Dedifferentiated amniotic fluid mesenchymal stem cell (primary cell): ENCODE measurements around the gene TNNT1.
"Not testable (repeated sequence)": the region's sequence is repeated elsewhere in the genome, so short reads cannot be mapped to it uniquely, and the experiment has no call there.

ENCODE experiments used
- DNase-seq: peaks from one replicate; pipeline ENCODE4 v3.0.0-alpha.2; 2016; ENCODE audit errors: extremely low spot score

The TNNT1 gene

DNA sequence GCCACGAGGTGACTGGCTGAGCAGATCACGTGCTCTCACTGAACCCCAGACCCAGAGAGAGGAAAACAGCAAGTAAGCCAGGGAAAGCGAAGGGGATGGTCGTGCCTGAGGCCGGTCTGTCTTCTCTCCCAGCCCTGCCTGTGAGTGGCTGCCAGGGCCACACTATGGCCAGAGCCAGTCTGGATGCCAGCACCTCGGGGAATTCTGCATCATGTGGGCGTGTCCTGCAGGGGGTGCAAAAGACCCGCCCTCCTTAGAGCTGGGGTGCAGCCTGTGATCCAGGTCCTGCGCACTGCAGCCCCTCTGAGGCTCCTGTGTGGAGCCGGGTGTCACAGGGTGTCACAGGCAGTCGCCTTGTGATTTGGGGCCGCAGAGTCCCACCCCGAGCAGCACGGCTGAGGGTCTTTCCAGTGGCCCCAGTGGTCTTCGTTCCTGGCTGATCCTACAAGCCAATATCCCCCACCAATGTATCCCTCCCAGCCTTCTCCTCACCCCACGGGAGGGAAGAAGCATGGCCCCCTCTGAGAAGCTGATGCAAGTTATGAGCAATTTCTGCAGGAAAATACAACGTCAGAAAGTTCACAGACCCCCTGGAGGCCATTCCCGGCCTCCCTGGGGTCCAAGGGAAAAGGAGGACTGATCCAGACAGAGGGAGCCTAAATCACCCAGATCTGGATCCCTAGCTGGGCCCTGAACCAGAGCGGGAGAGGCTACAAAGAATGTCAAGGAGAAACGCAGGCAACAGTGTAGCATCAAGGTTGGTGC, 39.3 kb downstream of the TNNT1 start:
- no peak for DNase-seq

DNA sequence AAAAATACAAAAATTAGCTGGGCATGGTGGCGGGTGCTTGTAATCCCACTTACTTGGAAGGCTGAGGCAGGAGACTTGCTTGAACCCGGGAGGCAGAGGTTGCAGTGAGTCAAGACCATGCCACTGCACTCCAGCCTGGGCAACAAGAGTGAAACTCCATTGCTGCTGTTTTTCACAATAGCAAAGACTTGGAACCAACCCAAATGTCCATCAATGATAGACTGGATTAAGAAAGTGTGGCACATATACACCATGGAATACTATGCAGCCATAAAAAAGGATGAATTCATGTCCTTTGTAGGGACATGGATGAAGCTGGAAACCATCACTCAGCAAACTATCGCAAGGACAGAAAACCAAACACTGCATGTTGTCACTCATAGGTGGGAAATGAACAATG, 41.8 kb downstream of the TNNT1 start:
- not testable (repeated sequence) for DNase-seq

DNA sequence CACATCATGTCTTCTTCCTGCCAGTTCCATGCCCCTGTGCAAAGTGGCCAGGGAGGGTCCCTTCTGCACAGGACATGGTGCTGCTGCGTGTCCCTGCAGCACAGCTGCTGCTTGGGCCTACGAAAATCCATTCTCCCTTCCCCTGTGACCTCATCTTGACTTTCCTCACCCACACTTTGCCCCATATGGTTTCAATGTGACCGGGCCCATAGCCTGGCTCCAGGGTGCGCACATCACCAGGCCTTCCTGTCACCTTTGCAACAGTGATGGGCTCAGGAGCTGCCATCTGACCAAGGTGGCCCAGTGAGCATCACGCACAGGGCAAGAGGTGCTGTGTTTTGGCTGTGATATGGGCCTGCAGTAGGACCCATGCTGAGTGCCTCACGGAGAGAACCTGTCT, 42.4 kb downstream of the TNNT1 start:
- no peak for DNase-seq

DNA sequence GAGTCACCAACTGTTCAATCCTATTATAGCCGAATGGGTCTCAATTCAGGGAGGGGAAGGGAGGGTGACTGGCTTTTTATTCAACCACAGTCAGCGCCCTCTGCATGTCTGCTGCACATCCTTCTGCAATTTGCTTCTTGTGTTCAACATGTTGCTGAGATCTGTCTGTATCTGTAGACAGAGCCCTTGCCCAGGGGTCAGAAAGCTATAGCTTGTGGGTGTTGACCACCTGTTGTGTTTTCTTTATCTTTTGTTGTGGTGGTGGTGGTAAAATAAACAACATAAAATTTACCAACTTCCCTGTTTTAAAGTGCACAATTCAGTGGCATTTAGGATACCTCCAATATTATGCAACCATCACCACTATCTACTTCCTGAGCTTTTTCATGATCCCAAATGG, 43.8 kb downstream of the TNNT1 start:
- no peak for DNase-seq

DNA sequence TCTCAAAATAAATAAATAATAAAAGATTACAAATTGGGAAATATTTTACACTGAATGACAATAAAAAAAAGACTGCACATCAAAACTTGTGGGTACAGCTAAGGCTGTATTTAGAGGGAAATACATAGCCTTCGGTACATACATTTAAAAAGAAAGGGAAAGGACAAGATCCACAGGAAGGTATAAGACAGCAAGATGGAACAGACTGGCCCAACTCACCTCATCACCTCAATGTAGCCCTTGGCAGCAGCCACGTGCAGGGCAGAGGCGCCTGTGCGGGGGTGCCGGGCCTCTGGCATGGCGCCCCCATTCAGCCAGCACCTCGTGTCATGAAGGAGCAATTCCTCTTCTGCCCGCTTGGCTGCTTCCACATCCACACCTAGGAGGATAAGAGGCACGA, 45.8 kb downstream of the TNNT1 start:
- DNase-seq = no peak

DNA sequence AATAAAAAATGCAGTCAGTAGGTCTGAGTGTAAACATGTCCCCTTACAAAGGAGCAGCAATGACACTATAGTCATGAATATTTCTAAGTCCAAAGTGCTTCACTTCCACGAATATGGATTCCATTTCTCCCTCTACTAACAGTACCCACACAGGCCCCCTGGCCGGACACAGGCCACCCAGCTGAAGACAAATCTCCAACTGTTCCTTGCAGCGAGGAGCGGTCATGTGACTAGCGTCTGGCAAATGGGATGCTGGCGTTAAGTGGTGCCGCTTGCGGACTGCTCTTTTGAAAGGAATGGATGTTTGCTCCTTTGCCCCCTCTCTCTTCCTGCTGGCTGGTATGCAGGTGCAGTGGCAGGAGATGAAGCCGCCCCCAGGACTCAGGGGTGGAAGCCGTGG, 47.7 kb downstream of the TNNT1 start:
- no peak for DNase-seq

DNA sequence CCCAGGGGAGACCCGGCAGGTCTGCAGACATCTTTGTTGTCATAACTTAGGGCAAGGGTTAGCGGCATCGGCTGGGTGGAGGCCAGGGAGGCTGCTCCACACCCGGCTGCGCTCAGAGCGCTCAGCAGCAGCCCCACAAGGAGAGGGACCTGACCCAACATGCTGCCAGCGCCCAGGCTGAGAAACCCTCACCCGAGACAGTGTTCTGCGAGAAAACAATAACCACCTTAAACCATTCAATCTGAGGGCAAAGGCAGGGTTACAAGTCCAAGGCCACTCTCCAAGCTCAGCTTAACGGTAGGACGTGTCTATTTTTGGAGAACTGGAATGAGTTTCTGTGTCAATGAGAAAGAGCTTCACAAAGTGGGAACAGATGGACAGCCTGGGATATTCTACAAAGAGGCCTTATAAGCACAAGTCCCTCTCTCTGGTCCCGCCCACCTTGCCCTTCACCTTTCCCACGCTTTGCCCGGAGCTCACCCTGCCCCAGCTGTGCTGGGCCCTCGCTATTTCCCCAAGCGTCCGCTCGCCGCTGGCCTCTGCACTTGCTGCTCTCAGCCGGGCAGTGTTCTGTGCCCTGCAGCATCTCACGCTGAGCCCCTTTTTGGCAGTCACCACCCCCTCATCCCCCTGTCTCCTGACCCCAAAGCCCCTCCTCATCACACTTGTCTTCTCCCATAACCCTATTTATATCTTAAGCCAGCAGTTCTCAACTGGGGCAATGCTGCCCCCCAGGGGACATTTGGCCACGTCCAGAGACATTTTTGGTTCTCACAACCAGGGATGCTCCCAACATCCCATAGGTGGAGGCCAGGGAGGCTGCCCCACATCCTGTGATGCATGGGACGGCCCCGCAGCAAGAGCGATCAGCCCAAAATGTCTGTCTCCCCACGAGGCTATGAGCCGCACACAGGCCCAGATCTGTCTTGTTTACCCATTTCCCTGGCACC, 49.2 kb downstream of the TNNT1 start:
- DNase-seq = no peak

DNA sequence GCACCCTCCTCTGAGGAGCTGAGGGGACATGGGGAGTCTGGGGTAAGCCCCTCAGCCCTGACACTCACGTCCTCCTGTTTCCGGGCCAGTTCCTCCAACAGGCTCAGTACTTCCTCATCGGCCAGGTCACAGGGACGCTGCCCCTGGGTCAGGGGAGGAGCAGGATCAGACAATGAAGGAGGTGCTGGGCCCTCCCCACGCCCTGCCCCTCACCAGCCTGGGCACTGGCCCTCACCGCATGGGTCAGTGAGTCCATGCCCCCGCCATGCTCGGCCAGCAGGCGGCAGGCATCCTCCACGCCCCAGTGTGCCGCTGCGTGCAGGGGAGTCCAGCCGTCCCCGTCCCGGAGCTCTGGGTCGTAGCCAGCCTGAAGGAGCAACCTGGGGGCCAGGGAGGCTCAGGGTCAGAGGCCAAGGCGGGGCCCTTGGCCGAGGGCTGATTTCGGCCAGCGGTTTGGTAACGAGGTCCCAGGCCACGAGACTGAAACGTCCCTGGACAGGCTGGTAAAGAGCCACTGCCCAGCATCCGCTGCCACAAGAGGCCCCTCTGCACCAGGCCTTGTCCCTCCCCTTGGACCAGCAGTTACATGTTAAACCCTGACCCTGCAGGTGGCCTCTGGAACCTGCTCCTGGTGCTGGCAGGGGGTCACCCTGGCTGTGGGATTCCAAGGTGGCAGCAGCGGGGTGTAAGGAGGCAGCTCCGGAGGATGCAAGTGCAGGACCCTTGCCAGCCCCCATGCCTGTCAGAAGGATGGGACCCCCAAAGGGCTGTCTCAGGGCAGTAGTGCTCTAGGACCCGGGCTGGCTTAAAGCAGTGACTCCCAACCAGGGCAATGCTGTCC, 50.1 kb downstream of the TNNT1 start:
- no peak for DNase-seq

DNA sequence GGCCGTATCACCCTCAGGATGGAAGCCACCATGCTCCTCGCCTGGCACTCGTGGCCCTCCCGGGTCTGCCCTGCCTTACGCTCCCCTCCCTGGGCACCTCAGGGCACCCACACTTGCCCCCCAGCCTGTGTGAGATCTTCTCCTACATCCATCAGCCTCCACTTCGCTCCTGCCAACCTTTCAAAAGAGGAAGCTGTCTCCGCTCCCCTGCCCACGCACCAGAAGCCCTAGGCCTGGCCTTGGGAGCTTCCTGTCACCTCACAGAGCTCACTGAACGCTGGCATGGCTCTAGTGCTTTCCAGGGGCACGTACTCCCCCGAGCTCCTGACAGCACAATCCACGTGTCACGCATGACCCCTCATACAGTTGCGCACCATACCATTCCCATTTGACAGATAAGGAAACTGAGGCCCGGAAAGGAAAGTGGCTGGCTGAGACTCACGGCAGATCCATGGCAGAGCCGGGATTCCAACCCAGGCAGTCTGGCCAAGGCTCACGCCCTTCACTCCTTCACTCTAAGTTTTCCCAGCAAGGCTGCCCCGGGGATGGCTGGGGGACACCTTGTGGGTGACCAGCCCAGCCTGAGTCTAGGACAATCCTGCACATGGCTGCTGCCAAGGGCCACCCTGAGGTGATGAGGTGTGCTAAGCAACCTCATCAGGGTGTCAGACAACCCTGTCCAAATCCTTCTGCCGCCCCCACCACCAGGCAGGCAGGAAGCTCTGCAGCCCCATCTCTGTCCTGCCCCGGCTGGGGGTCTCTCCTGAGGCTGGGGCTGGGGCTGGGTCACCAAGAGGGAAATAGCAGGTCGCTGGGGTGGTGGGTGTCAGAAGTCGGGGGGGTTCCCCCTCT, 50.9 kb downstream of the TNNT1 start:
- no peak for DNase-seq

DNA sequence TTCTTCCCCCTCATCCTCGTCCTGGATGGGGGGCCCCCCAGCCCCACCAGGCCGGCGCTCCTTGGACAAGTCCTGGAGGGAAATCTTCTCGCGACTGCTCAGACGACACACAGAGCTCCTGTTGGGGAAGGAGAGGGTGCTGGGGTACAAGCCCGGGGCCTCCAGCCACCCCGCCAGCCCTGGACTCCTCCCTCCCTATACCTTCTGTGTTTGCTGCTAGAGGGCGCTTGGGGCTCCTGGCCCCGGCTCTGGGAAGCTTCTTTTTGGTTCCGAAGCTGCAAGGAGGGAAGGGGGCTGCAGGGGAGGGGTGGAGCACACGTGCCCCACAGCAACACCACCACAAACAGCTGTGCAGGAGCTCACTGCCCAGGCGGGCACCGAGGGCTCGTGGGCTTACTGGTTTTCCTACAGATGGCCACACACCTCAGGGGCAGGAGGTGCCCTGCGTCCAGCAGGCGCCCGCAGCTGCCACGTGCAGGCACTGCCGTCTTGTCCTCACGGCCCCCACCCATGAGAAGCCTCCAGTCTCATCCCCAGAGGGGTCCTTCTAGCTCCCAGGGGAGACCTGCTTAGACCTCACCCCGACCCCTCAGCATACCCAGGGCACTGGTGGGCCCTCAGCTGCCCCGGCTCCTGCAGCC, 52.8 kb downstream of the TNNT1 start:
- no peak for DNase-seq

DNA sequence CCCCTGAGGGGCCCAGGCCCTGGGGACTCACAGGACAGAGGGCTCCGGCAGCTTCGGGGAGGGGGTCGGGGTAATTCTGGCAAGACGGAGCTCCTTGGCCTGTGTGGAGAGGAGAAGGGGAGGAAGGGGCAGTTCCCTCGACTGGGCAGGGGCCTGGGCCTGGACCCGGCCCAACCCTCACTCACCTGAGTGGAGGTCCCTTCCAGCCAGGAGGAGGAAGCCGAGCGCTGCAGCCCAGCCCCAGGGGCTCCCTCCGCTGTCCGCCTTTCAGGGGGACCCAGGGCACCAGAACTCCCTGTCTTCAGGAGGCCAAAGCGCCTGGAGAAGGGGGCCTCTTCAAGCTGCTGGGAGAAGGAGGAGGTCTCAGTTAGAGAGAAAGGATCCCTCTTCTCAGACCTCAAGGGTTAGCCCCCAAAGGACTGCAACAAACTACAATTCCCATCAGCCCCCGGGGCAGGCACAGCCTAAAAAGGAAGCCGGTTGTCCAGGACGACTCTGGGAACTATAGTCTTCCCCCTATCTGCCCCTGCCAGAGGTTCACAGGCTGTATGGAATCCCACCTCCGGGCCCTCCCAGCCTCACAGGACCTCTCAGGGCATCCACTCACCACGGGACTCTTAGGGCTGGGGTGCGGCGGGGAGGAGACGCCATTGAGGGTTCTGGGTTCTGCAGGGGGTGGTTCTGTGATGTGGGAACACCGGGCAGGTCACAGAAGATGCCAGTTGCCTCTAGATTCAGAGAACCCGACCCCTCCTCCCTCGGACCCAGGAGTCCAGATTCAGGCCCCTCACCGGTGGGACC, 53.5 kb downstream of the TNNT1 start:
- DNase-seq = no peak

DNA sequence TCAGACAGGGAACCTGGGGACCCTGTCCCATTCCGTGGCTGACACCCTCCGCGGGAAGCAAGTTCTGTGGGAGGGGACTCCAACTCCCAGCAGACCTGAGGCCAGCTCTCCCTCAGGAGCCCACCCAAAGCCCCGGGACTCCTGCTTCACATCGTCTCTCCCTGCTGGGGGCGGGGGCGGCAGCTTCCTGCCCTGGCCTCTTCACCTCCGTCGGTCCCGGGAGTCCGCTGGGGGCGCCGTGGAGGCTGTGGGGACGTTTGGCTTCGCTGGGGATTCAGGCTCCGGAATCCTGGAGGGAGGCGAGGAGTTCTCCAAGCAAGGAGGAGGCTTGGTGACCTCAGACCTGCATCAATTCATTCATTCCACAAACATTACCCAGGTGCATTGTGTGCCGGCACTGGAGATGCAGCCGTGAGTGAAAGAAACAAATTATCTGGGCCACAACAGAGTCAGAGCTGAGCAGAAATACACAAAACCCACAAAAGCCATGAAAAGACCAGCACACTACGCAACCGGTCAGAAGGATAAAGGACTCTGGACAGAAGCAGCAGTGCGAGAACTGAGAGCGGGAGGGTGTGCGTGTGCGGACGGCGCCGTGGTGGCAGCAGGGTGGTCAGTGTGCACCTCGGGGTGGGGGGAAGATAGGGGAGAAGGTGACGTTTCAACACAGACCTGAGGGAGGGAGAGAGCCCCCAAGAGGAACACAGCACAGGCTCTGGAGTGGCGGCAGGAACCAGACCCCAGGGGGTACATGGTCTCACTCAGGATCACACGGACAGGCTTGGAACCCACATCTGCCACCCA, 54.3 kb downstream of the TNNT1 start:
- no peak for DNase-seq

DNA sequence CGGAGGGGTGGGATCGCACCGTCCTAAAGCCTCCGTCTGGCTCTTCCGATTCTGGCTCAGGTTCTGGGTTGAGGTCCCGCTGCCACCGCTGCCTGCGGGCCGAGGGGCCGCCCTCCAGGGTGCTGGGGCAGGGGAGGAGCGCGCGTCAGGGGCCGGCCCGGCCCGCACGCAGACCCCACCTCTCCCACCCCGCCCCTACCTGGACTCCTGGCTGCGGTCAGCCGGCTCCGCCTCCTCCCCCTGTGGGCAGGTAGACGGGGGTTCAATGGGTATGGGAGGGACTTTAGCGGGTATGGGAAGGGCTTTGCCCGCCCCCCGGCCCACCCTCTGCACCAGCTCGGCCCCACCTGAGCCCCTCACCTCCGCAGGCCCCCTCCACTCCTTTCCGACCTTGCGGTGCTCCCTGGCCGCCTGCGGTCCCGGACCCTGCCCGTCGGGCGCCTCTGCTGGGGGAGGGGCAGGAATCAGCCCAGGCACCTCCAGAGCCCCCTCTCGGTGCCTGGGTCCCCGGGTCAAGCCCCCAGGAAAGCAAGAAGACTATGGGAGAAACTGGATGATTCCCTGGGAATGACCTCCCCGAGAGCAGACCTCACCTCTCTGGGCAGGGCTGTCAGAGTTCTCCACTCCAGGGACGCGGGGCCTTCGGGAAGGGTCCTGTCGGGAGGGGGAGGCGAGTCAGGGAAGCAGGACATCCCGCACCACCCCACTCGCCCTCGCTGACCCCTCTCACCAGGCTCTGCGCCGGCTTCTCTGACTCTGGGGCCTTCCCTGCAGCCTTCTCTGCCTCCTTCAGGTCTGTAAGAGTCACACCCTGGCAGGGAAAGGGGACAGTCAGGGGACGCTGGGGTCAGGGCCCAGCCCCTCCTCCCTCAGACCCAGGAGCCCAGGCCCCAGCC, 56.3 kb downstream of the TNNT1 start:
- DNase-seq = no peak

DNA sequence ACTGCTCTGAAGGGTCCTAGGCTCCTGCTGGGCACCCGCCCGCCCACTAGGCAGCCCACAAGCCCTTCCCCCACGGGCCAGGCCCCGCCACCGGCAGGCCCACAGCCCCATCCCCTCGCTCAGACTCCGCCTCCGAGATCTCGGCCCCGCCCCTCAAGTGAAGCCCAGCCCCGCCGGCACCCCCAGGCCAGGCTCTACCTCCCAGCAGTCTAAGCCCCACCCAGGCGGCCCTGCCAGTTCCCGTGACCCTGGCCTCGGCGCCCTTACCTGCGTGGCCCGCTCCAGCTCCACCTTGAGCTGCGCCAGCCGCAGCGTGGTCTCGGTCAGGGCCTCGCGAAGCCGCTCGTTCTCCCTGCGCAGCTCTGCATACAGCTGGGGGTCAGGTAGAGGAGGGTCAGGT, 57.1 kb downstream of the TNNT1 start:
- DNase-seq = no peak

DNA sequence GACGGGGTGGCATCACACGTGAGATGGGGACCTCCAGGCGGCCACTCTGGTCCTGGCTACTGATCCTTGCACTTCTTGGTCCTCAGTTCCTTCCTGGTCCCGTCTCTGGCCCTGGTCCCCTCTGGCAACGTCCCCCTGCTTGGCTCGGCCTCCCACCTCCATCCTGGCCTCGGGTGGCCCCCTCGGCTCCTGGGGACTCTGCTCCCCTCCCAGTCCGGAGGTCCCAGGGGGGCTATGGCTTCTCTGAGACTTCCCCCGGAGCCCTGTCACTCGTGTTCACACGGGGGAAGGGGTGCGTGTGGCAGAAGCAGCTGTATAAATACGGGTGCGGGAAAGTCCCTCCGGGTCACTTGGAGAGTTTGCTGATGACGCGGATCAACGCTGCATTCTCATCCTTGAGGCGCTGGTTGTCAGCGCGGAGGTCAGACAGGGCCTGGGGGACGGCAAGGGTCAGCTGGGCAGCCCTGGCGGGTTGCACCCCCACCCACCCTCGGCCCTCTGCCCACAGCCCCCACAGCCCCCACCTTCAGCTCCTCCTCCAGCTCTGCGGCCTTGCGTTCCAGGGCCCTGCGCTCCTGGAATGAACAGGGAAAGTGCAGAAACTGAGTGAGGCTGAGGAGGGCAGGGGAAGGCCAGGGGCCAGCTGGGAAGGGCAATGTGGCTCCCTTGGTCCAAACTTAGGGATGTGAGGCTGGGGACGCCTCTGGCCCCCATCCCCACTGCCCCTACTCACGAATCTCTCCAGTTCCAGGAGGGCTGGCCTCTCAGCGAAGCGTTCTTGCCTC, 57.7 kb downstream of the TNNT1 start:
- DNase-seq = no peak

DNA sequence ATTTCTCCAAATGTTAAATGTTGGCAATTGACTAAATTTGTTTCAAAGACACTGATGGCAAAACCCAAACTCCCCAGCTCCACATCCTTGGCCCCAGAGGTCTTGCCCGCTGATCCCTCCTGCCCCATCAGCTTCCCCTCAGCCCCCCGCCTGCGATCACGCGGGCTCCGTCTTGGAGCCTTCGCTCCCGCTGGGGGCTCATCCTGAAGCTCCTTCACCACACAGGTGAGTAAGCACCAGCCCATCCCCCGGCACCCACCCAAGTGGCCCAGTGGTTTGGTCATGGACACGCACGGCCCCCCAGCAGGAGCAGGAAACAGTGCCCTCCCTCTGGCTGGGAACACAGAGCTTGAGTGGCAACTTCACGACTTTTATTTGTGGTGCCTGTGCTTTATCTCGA, 58.4 kb downstream of the TNNT1 start:
- no peak for DNase-seq

DNA sequence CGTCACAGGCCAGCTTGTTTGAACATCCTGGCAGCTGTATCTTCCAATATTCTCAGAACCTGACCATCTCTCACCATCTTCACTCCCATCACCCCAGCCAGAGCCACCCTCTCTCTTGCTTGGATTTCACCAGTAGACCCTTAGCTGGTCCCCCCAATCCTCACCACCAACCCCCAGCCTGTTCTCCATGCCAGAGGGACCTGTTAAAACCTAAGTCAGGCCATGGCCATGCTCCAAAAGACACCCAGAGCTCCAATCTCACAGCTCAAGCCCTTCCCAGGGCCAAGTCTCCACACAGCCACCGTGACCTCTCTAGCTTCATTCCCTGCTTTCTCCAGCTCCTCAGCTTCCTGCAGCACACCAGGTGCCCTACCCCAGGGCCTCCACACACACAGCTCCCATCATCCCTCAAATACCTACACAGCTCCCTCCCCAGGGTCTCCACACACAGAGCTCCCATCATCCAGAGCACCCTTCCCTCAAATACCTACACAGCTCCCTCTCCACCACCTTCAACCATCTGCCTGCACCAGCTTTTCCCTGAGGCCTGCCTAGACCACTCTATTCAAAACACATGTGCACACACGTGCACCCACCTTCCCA, 59.6 kb downstream of the TNNT1 start:
- DNase-seq = no peak
